Thoracic aorta (tissue), 2 donors: ENCODE data around the gene ARHGEF26. TPM values are rescaled to one million over a fixed set of nuclear protein-coding genes. Genes with fewer than 3 reads are reported as not detected.

Source experiments
- ATAC-seq: fragments of 150-250 bp; one replicate; pipeline ENCODE4 v1.8.0; 2017; ENCODE audit warnings: low read depth; ENCODE audit not compliant: insufficient number of reproducible peaks, low FRiP score
- DNase-seq: peaks from one replicate; pipeline ENCODE4 v3.0.0-alpha.2; 2020; ENCODE audit warnings: low spot score
- H3K27ac ChIP-seq, 2 donors: fragments of 200-600 bp; sonication (generic); 1 replicate in 1 of 2; 2 replicates in 1 of 2; pipeline ENCODE4 v1.5.1; 2016; ENCODE audit warnings: mild to moderate bottlenecking in 2 of 2, moderate library complexity in 2 of 2
- H3K27me3 ChIP-seq: fragments of 200-600 bp; sonication (generic); replicated peaks from 2 replicates; pipeline ENCODE4 v1.6.0; 2016; ENCODE audit warnings: mild to moderate bottlenecking; ENCODE audit not compliant: insufficient read depth
- H3K36me3 ChIP-seq: fragments of 200-600 bp; sonication (generic); one replicate; pipeline ENCODE4 v1.5.1; 2016
- H3K4me1 ChIP-seq, 2 donors: fragments of 200-600 bp; sonication (generic); 1 replicate in 1 of 2; 2 replicates in 1 of 2; pipeline versions ENCODE4 v1.5.1 to v1.6.0; 2016; ENCODE audit warnings: low read depth in 2 of 2, mild to moderate bottlenecking in 1 of 2; ENCODE audit not compliant: control insufficient read depth in 1 of 2
- H3K4me3 ChIP-seq: fragments of 200-600 bp; sonication (generic); 2 replicates; pipeline ENCODE4 v1.5.1; 2016; ENCODE audit warnings: mild to moderate bottlenecking
- H3K9me3 ChIP-seq: fragments of 200-600 bp; sonication (generic); 2 replicates; pipeline ENCODE4 v1.5.1; 2016
- total RNA-seq, 2 donors: library from RNA; depleted of rRNA; stranded (reverse); fragments of >200 nt; gene quantifications; one replicate each; pipeline versions ENCODE4 v1.1.0 to v1.2.3, GENCODE V29; 2016
- TF ChIP-seq, protein P1 (sequence below): fragments of 200-600 bp; sonication (generic); IDR thresholded peaks from one replicate; pipeline ENCODE4 v1.5.1; 2019; ENCODE audit warnings: antibody characterized with exemption

The ARHGEF26 gene
- total RNA-seq, 2 donors from 2014 or later: 88.0 to 96.4 TPM

DNA sequence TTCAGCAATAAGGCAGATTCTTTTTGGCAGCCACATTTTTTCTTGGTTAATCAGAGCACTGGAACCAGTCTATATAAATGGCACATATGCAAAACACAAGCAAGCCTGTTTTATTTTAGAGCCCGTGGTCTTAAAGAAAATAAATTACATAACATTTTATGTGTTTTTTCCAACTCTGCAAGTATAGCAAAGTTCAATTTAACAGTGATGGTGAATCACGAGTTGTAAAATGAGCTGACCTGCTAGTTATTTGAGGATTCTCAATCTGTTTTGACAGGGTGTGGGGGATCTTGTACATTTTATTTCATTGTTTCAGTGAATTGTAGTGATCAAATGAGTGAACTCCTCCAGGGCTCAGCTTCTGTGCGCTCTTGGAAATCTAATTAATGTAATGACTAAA, 2.7 kb downstream of the ARHGEF26 start:
- Histone ChIP-seq H3K4me1 (peaks cover 0 to 31% of the 10 kb centered on the region in 2 donors), H3K9me3 (no peaks in the 10 kb centered on the region), H3K27me3 (no peaks in the 10 kb centered on the region), H3K27ac (no peak overlapping the region), H3K36me3 (no peaks in the 10 kb centered on the region), H3K4me3 (peak overlapping the region; percentile 89)
- ATAC-seq (no peak), DNase-seq (no peak)
- TF ChIP-seq, protein P1, sequence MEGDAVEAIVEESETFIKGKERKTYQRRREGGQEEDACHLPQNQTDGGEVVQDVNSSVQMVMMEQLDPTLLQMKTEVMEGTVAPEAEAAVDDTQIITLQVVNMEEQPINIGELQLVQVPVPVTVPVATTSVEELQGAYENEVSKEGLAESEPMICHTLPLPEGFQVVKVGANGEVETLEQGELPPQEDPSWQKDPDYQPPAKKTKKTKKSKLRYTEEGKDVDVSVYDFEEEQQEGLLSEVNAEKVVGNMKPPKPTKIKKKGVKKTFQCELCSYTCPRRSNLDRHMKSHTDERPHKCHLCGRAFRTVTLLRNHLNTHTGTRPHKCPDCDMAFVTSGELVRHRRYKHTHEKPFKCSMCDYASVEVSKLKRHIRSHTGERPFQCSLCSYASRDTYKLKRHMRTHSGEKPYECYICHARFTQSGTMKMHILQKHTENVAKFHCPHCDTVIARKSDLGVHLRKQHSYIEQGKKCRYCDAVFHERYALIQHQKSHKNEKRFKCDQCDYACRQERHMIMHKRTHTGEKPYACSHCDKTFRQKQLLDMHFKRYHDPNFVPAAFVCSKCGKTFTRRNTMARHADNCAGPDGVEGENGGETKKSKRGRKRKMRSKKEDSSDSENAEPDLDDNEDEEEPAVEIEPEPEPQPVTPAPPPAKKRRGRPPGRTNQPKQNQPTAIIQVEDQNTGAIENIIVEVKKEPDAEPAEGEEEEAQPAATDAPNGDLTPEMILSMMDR: no peak

DNA sequence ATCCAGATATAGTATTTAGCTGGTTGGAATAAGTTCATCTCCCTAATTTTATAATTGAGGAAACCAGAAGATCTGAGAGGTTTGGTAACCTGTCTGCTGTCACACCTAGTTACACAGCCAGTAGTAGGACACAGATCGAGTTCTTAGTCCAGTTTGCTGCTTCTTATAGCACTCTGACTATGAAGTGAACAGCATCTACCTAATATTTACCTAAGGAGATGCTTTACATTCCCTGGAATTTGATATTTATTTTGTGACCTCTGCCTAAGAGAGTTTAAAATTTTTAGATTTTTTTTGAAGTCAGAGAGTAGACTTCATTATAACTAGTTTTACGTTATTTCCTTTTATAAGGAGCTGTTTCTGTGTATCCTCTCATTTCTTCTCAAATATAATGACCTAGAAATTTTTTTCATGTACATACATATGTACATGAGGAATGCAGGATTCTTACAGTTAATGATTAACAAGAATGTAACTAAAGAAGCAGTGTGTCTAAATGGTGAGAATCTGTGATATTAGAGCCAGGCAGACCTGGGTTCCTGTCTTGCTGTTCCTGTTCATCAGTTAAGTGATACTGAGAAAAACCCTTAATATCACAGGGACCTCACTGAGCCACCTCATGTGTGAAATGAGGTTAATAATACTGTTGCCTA, 4.3 kb downstream of the ARHGEF26 start:
- no peaks in the 10 kb centered on the region for H3K9me3 ChIP-seq
- H3K4me1 ChIP-seq: peaks cover 0 to 37% of the 10 kb centered on the region in 2 donors
- peak overlapping the region; percentile 89 for H3K4me3 ChIP-seq
- no peaks in the 10 kb centered on the region for H3K36me3 ChIP-seq
- H3K27ac ChIP-seq: no peak overlapping the region
- H3K27me3 ChIP-seq: no peaks in the 10 kb centered on the region
- TF ChIP-seq, protein P1: no peak
- DNase-seq: no peak
- ATAC-seq: no peak

DNA sequence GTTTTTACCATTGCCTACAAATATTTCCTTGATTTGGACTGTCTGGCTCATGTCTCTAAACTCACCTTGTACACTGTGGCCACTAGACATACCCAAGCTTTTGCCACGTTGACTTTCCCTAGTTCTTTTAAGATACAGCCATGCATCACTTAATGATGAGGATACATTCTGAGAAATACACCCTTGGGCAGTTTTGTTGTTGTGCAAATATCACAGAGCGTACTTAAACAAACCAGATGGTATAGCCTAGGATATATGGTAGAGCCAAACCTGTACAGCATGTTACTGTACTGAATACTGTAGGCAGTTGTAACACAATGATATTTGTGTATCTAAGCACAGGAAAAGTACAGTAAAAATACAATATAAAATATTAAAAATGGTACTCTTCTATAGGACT, 5.5 kb downstream of the ARHGEF26 start:
- H3K27ac ChIP-seq: no peak overlapping the region
- no peak overlapping the region for H3K4me3 ChIP-seq

DNA sequence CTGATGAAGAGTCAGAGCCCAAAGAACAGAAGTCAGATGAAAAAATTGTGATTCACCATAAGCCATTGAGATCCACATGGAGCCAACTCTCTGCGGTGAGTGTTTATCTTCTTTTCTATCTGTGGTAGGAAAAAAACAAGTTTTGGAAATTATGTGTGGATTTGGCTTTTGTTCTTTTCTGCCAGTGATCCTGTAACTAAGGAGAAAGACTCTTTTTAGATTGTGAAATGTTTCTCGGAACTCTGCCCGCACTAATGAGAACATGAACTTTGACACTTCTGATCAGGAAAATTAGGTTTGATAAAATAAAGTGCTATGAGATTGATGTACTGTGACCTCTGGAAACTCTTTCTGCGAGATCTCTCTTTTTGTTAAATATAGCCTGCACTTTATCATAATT, 8.4 kb downstream of the ARHGEF26 start:
- Histone ChIP-seq H3K9me3 (no peaks in the 10 kb centered on the region), H3K27me3 (no peaks in the 10 kb centered on the region), H3K4me1 (peaks cover 9 to 34% of the 10 kb centered on the region in 2 donors), H3K36me3 (no peaks in the 10 kb centered on the region), H3K4me3 (no peak overlapping the region), H3K27ac (no peak overlapping the region)
- ATAC-seq (no peak), DNase-seq (no peak)
- TF ChIP-seq, protein P1: no peak

More for the DNA sequence above, 5.5 kb downstream of the ARHGEF26 start:
- ATAC-seq: no peak
- no peaks in the 10 kb centered on the region for H3K36me3 ChIP-seq
- DNase-seq: no peak
- H3K4me1 ChIP-seq: peaks cover 4 to 37% of the 10 kb centered on the region in 2 donors
- no peaks in the 10 kb centered on the region for H3K27me3 ChIP-seq
- TF ChIP-seq, protein P1: no peak
- H3K9me3 ChIP-seq: no peaks in the 10 kb centered on the region

DNA sequence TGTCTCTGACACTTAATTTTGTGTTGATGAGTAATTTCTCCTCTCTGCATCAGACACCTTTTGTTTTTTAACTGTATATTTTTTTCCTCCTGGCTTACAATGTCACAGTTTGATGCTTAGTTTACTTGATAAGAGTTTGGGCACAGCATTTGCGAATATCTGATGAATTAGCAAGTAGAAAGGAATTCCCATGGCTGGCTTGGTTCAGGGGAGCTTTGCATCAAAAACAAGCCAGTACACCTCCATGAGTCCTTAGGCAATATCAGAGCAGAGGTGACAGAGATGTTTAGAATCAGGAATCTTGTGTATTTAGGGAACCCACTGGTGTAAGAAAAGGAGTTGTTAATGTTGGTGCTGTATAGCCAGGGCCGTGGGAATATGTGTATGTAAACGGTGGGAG, 9.3 kb downstream of the ARHGEF26 start:
- H3K9me3 ChIP-seq: no peaks in the 10 kb centered on the region
- TF ChIP-seq, protein P1: no peak
- H3K4me3 ChIP-seq: no peak overlapping the region
- peaks cover 9 to 33% of the 10 kb centered on the region in 2 donors for H3K4me1 ChIP-seq
- DNase-seq (no peak), ATAC-seq (no peak)
- H3K27me3 ChIP-seq: no peaks in the 10 kb centered on the region
- H3K27ac ChIP-seq: no peak overlapping the region
- no peaks in the 10 kb centered on the region for H3K36me3 ChIP-seq
